OCI-LY1 (cell line): ENCODE data around the gene LHX3.

Experiments used
- H2AFZ ChIP-seq: fragments of 200-600 bp; sonication (generic), shearing (Covaris generic); 2 replicates; pipeline ENCODE4 v1.6.0; 2014; ENCODE audit warnings: antibody characterized with exemption, mild to moderate bottlenecking, low read length
- H3F3A ChIP-seq: fragments of 200-600 bp; sonication (generic), shearing (Covaris generic); 2 replicates; pipeline ENCODE4 v1.6.0; 2014; ENCODE audit warnings: mild to moderate bottlenecking, antibody characterized with exemption, low read length, moderate library complexity; ENCODE audit not compliant: insufficient read depth
- H3K27ac ChIP-seq: fragments of 200-600 bp; sonication (generic); 2 replicates; pipeline ENCODE4 v1.5.1; 2014; ENCODE audit warnings: low read length, mixed run types, mild to moderate bottlenecking, low read depth; ENCODE audit not compliant: poor library complexity, severe bottlenecking
- H3K27me3 ChIP-seq: fragments of 200-600 bp; sonication (generic); 2 replicates; pipeline ENCODE4 v1.6.0; 2014; ENCODE audit warnings: antibody characterized with exemption, mild to moderate bottlenecking, low read length, moderate library complexity; ENCODE audit not compliant: insufficient read depth
- H3K36me3 ChIP-seq: fragments of 200-600 bp; sonication (generic); 2 replicates; pipeline ENCODE4 v1.6.1; 2014; ENCODE audit warnings: mild to moderate bottlenecking, antibody characterized with exemption, low read length, moderate library complexity, mixed read lengths; ENCODE audit not compliant: insufficient read depth
- H3K4me1 ChIP-seq: fragments of 200-600 bp; sonication (generic); 2 replicates; pipeline ENCODE4 v1.5.1; 2014; ENCODE audit warnings: mild to moderate bottlenecking, low read length, moderate library complexity; ENCODE audit not compliant: insufficient read depth, severe bottlenecking
- H3K4me2 ChIP-seq: fragments of 200-600 bp; sonication (generic), shearing (Covaris generic); 2 replicates; pipeline ENCODE4 v1.6.1; 2014; ENCODE audit warnings: low read length
- H3K4me3 ChIP-seq: fragments of 200-600 bp; sonication (generic); 2 replicates; pipeline ENCODE4 v1.5.1; 2014; ENCODE audit warnings: low read length, low read depth, mild to moderate bottlenecking, mixed read lengths; ENCODE audit not compliant: poor library complexity, severe bottlenecking
- H3K79me2 ChIP-seq: fragments of 200-600 bp; shearing (Covaris generic); 2 replicates; pipeline ENCODE4 v1.6.1; 2016; ENCODE audit warnings: mixed run types, low read length, mixed read lengths; ENCODE audit not compliant: insufficient read depth
- H3K9ac ChIP-seq: fragments of 200-600 bp; sonication (generic), shearing (Covaris generic); 2 replicates; pipeline ENCODE4 v1.6.1; 2014; ENCODE audit warnings: mild to moderate bottlenecking, low read length, mixed read lengths
- H3K9me2 ChIP-seq: fragments of 200-600 bp; sonication (generic), shearing (Covaris generic); 2 replicates; pipeline ENCODE4 v1.6.1; 2014; ENCODE audit warnings: low read depth, mild to moderate bottlenecking, low read length, mixed read lengths
- H3K9me3 ChIP-seq: fragments of 200-600 bp; shearing (Covaris generic); 2 replicates; pipeline ENCODE4 v1.6.1; 2014; ENCODE audit warnings: low read length, mixed read lengths
- H4K20me1 ChIP-seq: fragments of 200-600 bp; sonication (generic), shearing (Covaris generic); 2 replicates; pipeline ENCODE4 v1.6.0; 2016; ENCODE audit warnings: mild to moderate bottlenecking, low read length; ENCODE audit not compliant: insufficient read depth
- CTCF ChIP-seq: fragments of 200-600 bp; sonication (generic), shearing (Covaris generic); IDR thresholded peaks from 2 replicates; pipeline ENCODE4 v1.5.1; 2017; ENCODE audit warnings: mild to moderate bottlenecking, antibody characterized with exemption, low read length, moderate library complexity, mixed read lengths
- EZH2 ChIP-seq: fragments of 200-600 bp; sonication (generic), shearing (Covaris generic); IDR thresholded peaks from 2 replicates; pipeline ENCODE4 v1.8.0; 2017; ENCODE audit warnings: borderline replicate concordance, mixed run types, mild to moderate bottlenecking, antibody characterized with exemption, low read length, moderate library complexity, mixed read lengths

The LHX3 gene

GRCh38 chr9:136153381-136154065, 51.4 kb downstream of the LHX3 start:
- Histone ChIP-seq H3K79me2 (no peaks in the 10 kb centered on the region), H3K9me3 (no peaks in the 10 kb centered on the region), H3F3A (no peaks in the 10 kb centered on the region), H3K4me3 (no peak overlapping the region), H3K9ac (no peak overlapping the region), H4K20me1 (no peaks in the 10 kb centered on the region), H3K36me3 (no peaks in the 10 kb centered on the region), H3K27ac (no peak overlapping the region), H3K9me2 (no peaks in the 10 kb centered on the region), H3K27me3 (peaks cover 8% of the 10 kb centered on the region; the same call in 1 of the 2 replicates), H3K4me1 (no peaks in the 10 kb centered on the region), H2AFZ (no peak overlapping the region), H3K4me2 (no peak overlapping the region)
- no peak for TF ChIP-seq EZH2
- no peak for TF ChIP-seq CTCF

GRCh38 chr9:136152931-136153330, 52.0 kb downstream of the LHX3 start:
- no peaks in the 10 kb centered on the region for H3K9me3 ChIP-seq
- no peak overlapping the region for H3K4me2 ChIP-seq
- H3K27me3 ChIP-seq, result peaks cover 12% of the 10 kb centered on the region
- H3F3A ChIP-seq, result no peaks in the 10 kb centered on the region
- H3K36me3 ChIP-seq, result no peaks in the 10 kb centered on the region
- no peak for TF ChIP-seq CTCF
- TF ChIP-seq EZH2, result no peak
- H3K4me3 ChIP-seq, result no peak overlapping the region
- H3K4me1 ChIP-seq, result no peaks in the 10 kb centered on the region
- no peak overlapping the region for H3K27ac ChIP-seq
- no peaks in the 10 kb centered on the region for H3K79me2 ChIP-seq
- H3K9ac ChIP-seq, result no peak overlapping the region
- H3K9me2 ChIP-seq, result no peaks in the 10 kb centered on the region
- H2AFZ ChIP-seq, result no peak overlapping the region
- H4K20me1 ChIP-seq, result no peaks in the 10 kb centered on the region

GRCh38 chr9:136152543-136152866, 52.4 kb downstream of the LHX3 start:
- Histone ChIP-seq H3K27ac (no peak overlapping the region), H3F3A (no peaks in the 10 kb centered on the region), H3K79me2 (no peaks in the 10 kb centered on the region), H3K9me2 (no peaks in the 10 kb centered on the region), H4K20me1 (no peaks in the 10 kb centered on the region), H3K9me3 (no peaks in the 10 kb centered on the region), H3K4me2 (no peak overlapping the region), H3K9ac (no peak overlapping the region), H3K4me1 (no peaks in the 10 kb centered on the region), H2AFZ (no peak overlapping the region), H3K4me3 (no peak overlapping the region), H3K27me3 (peaks cover 15% of the 10 kb centered on the region), H3K36me3 (no peaks in the 10 kb centered on the region)
- no peak for TF ChIP-seq CTCF
- TF ChIP-seq EZH2, result no peak
